Glomerular endothelial cell (primary cell): ENCODE data around the gene ZBTB24. TPM values are rescaled to one million over a fixed set of nuclear protein-coding genes. Genes with fewer than 3 reads are reported as not detected.
"Not testable (repeated sequence)": the region's sequence is repeated elsewhere in the genome, so short reads cannot be mapped to it uniquely, and the experiment has no call there.

Source experiments
- DNase-seq: peaks from one replicate; pipeline ENCODE4 v3.0.0-alpha.2; 2011; ENCODE audit warnings: low read depth, low spot score; ENCODE audit errors: extremely low read depth
- total RNA-seq: library from RNA; depleted of rRNA; stranded (reverse); fragments of >200 nt; gene quantifications from 2 replicates; pipeline ENCODE4 v1.2.3, GENCODE V29; 2015

Gene ZBTB24
- total RNA-seq: 4.9 and 5.5 TPM in 2 replicates

DNA sequence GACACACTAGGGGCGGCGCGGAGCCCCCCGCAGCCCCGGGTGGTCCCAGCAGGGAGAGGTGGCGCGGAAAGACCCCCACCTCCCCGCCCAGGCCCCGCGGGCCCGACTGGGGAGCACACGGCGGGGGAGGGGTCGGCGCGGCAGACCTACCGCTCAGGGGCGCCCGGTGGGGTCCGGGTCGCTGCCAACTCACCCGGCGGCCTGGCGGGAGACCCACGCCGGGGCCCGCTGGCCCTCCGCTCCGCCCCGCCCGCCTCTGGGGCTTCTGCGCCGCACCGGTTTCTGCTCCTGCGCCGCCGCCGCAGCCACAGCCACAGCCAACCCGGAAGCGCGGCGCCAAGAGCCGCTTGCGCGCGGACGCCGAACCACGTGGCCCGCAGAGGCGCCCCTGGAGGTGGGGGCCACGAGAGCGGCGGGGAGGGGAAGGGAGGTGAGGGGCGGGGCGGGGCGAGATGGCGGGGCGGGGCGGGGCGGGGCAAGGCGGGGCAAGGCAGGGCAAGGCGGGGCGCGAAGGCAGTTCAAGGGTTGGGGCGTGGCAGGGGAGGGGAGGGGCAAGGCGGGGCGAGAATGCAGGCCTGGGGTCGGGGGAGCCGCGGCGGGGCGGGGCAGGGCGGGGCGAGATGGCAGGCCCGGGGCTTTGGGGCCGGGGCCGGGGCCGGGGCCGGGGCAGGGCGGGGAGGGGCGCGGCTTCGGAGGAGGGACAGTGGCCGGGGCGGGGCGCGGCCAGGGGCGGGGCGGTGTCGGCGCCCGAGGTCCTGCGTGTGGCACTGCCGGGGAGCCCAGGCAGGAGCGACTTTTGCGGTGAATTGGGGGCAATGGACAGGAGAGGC is at the start of gene ZBTB24:
ZBTB24 (minus strand) TSS at position 315 of the 830 bp plus-strand sequence. CDS start 1,193 bp downstream, outside the sequence.
- no peak for DNase-seq

DNA sequence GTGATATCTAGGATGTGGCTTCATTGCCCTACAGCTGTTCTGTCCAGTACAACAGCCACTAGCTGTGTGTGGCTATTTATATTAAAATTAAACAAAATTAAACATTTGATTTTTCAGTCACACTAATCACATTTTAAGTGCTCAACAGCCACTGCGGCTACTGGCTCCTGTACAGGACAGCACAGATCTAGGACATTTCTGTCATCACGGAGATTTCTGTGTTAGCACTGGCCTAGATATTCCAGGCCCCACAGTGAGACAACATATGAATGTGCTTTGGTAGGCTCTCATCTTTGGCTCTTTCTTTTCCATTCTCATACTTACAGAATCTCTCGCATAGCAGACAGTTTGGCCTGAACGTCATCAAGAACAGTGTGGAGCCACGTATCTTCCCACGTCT is 48.4 kb upstream of the ZBTB24 start:
- DNase-seq: no peak

DNA sequence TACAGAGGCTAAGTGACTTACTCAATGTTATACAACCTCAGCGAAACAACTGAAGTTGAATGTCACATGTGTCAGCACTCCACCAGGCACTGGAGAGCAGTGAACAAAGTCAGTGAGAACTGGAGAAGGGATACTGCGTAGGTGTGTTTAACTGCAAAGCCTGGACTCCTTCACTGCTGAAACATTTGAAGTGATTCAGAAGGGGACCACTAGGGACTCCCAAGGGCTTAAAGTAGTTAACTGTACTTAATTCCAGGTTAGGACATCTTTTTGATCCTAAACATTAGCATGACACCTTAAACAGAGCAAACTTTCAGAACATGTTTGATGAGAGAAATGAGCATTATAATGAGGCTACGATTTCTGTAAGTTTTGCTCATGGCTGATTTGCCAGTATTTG is 45.0 kb upstream of the ZBTB24 start:
- no peak for DNase-seq

DNA sequence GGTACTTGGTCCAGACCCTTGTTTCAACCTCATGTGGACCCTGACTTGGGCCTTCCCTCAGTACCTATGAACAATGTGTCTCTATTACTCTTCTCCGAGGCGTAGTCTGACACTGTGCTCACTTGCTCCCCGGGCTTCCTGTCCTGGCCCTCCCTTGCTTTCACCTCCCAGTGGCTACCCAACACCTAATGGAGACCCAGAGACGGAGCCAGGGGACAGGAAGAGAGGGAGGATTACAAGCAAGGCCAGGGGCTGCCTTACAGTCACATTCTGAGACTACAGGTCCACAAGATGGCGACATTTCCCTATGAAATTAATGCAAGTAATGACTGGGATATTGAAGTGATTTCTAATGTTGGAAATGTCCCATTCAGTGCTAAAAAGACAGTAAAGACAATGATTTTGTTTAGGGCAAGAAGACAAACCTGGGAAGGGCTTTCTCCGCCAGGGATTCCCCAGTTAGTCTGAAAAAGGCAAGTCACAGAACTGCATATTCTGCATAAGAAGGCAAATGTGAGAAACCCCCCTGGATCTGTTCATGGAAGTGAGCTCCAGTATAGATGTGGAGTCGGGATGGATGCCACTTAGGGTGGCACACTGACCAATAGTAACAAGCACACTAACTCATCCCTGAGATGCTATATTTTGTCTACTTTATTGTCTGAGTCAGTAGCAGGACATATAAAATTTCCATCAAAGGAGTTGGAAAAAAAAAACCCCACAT is 44.0 kb upstream of the ZBTB24 start:
- DNase-seq: peak; percentile 52

DNA sequence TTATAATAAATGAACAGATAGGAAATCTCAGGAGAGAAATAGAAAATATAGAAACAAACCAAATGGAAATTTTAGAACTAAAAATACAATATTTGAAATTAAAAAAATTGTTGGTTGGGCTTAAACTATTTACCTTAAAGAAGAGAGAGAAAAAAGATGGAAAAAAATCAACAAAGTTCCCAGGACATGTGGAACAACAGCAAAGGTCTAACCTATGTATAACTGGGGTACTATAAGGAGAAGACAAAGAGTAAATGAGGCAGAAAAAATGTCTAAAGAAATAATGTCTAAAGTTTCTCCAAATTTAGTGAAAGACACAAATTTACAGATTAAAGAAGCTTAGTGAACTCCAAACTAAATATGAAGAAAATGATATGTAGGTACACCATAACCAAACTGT is 41.1 kb upstream of the ZBTB24 start:
- no peak for DNase-seq

DNA sequence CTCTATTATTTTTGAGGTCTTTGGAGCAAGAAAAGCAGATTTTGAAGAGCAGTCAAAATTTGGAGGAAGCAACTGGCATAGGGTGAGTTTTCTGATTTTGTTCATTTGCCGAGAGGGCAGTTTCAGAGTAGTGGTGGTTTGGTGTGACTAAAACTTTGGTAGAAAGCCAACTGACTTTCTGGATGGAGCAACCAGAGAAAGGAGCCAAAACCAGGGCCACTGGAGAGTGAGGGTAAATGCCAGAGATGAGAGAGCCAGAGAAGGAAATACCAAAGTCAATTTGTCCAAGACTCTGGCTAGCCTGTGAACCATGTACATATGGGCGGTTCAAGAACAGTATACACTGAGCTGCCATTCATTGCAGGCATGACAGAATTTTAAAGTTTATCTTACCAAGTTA is 40.5 kb upstream of the ZBTB24 start:
- DNase-seq: no peak

DNA sequence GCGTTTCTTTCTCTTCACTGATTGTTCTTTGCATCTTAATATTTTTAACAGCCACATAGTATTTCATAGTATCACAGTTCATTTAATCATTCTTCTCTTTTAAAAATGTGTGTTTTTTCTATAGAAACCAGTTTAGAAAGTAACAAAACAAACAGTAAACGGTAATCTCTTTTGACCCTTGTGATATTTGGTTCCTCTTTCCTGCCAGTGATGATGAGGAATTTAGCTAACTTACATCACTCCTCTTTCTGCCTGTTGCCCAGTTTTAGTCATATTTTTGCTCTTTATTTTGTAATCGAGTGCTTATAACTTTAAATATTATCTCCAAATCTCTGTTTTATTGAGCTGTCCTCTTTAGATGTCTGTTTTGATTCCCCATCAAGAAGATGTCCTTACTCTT is 38.1 kb upstream of the ZBTB24 start:
- no peak for DNase-seq

DNA sequence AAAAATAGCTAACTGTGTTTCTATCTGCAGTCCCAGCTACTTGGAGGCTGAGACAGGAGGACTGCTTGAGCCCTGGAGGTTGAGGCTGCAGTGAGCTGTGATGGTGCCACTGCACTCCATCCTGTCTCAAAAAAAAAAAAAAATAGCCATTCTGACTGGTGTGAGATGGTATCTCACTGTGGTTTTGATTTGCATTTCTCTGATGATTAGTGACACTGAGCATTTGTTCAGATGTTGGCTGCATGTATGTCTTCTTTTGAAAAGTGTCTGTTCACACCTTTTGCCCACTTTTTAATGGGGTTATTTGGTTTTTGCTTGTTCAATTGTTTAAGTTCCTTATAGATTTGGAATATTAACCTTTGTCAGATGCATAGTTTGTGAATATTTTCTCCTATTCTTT is 36.6 kb upstream of the ZBTB24 start:
- DNase-seq: not testable (repeated sequence)

DNA sequence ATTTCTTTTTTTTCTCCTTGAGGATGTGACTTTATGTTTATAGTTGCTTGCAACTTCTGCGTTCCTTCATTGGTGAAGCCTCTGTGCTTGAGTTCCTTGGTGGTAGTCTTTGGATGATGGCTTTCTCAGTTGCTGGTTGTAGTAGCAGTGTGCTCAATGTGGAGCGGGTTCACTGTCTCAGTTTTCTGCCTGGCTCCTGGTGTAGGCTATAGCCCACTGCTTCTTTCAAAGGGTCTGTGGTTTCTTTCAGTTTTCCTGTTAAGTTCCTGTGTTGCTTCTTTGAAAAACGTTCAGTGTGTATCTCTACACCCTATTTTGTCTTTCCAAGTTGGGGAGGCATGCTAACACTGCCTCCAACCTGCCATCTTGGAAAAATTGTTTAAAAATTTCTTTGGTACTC is 33.9 kb upstream of the ZBTB24 start:
- no peak for DNase-seq

DNA sequence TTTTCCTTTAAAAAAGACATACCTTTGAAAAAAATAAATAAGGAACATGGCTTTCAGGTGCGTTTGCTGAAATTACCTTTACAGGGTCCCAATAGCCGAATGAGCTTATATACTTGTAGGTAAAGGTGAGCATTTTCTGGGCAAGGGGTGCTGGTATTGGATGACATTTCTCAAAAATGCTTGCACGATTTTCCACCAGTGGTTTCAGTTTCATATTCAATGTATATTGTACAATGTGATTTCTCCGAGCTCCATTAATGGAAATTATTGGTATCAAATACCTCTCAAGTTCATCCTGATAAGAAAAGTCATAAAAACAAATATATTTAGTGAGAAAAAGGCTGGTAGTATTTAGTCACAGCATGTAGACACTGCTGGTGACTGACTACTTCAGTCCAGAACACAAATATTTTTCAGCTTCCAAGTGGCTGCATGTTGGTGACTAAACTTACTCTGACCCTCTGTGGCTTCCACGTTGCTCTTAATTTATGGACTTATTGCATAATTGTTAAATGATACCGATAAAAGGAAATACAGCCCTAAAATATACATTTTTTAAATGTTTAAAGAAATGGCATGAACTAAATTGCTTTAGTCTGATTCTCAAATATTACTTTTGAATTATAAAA is 32.9 kb upstream of the ZBTB24 start:
- DNase-seq: no peak

DNA sequence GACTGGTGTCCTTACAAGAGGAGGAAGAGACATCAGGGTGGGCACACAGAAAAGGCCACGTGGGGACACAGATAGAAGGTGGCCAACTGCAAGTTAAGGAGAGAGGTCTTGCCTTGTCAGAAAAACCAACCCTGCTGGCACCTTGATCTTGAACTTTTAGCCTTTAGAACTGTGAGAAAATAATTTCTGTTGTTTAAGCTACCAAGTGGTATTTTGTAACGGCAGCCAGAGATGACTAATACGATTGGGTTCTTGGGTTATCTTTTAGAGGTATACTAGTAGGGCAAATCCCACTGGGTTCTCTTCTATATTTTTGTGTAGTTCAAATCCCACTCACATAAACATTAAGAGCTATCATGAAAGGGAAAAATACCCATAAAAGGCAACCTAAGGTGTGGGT is 31.9 kb upstream of the ZBTB24 start:
- no peak for DNase-seq

DNA sequence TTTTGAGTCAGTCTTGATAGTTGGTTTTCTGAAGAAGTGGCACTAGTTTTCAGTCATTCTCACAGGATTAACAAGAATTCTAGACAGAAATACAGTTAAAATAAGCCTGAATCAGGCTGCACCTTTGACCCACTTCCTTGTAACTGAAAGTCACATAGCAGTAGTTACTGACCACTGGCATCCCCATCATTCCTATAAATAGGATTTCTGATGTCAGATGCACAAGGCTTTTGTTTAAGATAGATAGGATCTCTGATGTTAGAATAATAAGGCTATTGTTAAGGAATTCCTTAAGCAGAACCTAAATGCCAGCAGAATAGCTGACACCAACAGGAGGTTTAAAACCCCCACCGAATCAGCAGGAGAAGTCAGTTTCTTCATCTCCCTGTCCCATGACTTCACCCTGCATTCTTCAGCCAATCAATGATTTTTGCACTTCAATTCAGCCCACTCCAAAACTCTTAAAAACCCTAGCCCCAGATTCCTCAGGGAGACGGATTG is 30.6 kb upstream of the ZBTB24 start:
- DNase-seq: no peak

DNA sequence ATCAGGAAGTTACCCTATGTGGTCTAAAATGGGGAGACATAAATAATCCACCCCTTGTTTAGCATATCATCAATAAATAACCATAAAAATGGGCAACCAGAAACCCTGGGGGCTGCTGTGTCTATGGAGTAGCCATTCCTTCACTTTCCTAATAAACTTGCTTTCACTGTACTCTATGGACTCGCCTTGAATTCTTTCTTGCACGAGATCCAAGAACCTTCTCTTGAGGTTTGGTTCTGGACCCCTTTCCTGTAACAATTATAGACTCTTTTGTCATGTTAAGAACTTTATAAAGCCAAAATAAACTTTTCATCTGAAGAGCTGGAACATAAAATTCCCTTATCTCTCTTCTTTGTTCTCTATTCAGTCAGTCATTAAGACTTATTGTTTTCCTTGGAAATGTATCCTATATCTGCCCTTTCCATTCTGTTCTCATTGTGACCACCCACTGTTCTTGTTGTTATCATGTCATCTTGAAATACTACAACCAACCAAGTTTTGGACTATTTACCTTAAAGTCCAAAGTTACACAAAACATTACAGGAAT is 29.3 kb upstream of the ZBTB24 start:
- no peak for DNase-seq

DNA sequence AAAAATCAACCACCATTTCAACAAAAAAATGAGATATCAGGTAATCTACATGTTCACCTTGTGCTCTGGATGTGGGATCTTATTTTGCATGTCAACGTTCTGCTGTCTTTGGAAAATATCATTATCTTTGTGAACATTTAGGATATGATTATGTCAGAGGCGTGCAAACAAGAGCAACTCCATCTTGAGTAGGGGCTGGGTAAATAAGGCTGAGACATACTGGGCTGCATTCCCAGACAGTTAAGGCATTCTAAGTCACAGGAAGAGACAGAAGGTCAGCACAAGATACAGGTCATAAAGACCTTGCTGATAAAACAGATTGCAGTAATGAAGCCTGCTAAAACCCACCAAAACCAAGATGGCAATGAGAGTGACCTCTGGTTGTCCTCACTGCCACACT is 28.8 kb upstream of the ZBTB24 start:
- no peak for DNase-seq

DNA sequence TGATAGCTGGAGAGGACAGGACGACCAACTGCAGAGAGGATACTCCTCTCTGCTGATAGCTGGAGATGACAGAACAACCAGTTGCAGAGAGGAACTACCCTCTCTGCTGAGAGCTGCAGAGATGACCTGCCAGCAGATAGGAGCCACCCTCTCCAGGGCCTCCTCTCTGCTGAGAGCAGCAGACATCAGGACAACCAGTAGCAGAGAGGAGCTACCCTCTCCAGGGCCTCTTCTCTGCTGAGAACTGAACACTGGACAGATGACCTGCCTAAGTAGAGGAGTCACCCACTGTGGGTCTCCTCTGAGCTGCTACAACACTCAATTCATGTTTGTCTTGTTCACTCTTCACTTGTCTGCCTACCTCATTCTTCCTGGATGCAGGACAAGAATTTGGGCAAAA is 27.3 kb upstream of the ZBTB24 start:
- DNase-seq: no peak

DNA sequence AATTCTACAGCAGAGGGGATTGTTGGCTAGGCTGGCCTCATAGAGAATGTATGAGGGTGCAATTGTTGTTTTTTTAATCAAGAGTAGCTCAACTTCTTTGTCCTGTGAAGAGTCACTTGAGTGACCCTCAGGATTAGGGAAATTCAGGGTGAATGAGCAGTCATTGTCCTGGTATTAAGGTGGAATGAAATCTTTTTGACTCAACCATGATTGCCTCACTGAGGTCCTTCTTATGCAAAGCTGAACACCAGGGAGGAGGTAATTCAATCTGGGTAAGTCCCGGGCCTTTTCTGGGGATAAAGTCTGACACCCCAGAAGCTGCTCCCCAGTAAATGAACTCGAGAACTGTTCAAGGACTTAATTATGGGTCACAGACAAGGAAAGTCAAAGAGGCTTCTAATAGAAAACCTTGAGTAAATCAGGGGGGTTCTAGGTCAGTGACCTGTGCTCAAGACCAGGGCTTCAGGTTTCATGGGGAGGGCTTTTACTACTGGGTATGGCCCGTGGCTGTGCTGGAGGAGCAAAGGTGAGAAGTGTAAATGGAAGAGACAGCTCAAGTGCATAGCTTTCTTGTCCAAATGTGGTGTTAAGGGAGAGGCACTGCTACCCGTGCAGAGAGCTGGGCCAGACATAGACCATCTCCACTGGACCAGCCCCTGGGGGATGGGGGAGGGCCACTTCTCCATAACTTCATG is 25.3 kb upstream of the ZBTB24 start:
- DNase-seq: no peak

DNA sequence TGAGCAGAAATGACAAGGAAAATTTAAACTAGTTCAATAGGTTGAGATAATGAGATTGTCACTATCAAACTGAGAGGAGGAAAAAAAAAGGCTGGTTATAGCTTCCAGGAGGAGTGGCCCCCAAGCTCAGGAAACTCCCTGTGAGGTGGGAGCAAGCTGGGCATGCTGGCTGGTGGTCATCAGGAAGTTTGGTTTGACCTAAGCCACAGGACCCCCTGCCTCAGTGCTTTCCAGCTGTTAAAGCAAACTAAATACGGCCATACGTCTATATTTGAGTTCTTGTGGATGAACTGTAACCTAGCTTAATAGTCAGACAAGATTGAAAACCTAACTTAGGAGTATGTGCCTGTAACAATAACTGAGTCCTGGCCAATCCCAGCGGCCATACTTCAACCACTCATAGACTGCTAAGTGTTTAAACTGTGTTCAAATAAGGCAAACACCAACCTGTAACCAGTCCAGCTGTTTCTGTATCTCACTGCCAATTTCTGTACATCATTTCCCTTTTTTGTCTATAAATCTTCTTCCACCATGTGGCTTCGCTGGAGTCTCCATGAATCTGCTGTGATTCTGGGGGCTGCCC is 24.6 kb upstream of the ZBTB24 start:
- no peak for DNase-seq

DNA sequence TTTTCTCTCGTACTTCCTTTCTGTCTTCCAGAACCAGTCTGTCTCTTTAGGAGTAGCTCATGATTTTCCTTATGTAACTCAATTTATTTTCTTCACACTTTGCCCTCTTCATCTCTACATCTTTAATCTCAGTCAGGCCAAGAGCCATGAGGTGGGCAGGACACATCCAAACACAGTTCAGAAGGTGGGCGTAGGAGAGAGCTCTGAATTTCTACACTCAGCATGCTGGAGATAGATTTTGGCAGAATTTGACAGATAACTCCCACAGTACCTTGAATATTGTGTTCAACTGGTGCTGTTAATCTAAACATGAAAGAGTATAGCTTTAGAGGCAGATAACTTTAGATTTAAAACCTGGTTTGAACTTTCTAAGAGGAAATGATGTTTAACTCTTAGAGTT is 23.8 kb upstream of the ZBTB24 start:
- DNase-seq: no peak

DNA sequence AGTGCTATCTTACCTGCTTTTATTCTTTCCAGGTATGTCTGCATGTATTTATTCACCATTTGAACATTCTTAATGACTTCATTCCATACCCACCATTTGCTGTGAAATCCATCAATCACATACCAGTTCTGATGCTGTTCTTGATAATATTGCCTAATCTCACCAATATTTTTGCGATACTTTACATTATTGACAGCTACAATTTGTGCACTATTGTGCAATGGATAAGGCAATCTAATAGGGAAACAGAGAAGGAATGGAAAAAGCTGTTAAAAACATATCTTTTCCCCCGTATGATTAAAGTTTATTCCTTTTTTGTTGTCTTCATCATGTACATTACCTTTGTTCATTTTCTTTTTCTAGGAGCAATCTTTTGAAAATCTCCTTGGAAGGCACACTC is 23.3 kb upstream of the ZBTB24 start:
- DNase-seq: no peak
